Measurements from ENCODE around the gene DEFB131A. TPM values are rescaled to one million over a fixed set of nuclear protein-coding genes. Genes with fewer than 3 reads are reported as not detected.
A peak's percentile ranks its signal among the peaks of the same experiment; 100 is the strongest.
"Not testable (repeated sequence)": the region's sequence is repeated elsewhere in the genome, so short reads cannot be mapped to it uniquely, and the experiment has no call there.

DEFB131A gene
- total RNA-seq, 4 donors from 2014 or later, result not detected

DNA sequence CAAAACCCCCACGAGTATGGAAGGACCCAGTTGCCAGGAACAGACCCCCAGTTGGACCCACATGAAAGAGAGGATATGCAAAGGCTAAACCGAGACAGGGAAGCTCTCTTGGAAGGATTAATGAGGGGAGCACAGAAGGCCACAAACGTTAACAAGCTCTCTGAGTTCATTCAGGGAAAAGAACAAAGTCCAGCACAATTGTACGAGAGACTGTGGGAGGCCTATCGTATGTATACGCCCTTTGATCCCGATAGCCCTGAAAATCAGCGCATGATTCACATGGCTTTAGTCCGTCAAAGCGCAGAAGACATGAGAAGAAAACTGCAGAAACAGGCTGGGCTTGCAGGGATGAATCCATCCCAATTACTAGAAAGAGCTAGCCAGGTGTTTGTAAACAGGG, 8.0 kb downstream of the DEFB131A start:
- H3K9me3 ChIP-seq; H3K4me3 ChIP-seq (replicated peaks in 1 of 3); DNase-seq; H3K36me3 ChIP-seq; H3K27ac ChIP-seq; intact Hi-C loops (cut with DNase I); H3K27me3 ChIP-seq: not testable (repeated sequence)
- H3K4me1 ChIP-seq, result peaks cover 0 to 10% of the 10 kb centered on the region in 2 donors
- WGBS, 2 donors, result 80 to 87% methylated on average over 10 of the region's 10 CpGs

- WGBS, 2 donors, result 83 to 88% methylated on average over 6 of the region's 6 CpGs
- intact Hi-C loops (cut with DNase I); DNase-seq; H3K27me3 ChIP-seq; H3K36me3 ChIP-seq; H3K9me3 ChIP-seq; H3K4me3 ChIP-seq (replicated peaks in 1 of 3): not testable (repeated sequence)
- peaks cover 0 to 10% of the 10 kb centered on the region in 2 donors for H3K4me1 ChIP-seq
- peak overlapping the region in 2 of 3 donors; percentile 47 to 57 for H3K27ac ChIP-seq
Measured at GRCh38 chr4:9454284-9454683, 10.1 kb downstream of the DEFB131A start.

GRCh38 chr4:9455046-9455445, 10.8 kb downstream of the DEFB131A start:
- H3K27me3 ChIP-seq; DNase-seq; intact Hi-C loops (cut with DNase I); H3K9me3 ChIP-seq; H3K4me3 ChIP-seq (replicated peaks in 1 of 3); H3K36me3 ChIP-seq: not testable (repeated sequence)
- WGBS, 2 donors, result 37 to 55% methylated on average over 5 of the region's 5 CpGs
- Histone ChIP-seq H3K4me1 (peaks cover 0 to 10% of the 10 kb centered on the region in 2 donors), H3K27ac (peak overlapping the region in 2 of 3 donors; percentile 47 to 57)

- H3K4me3 ChIP-seq (replicated peaks in 1 of 3); H3K36me3 ChIP-seq; H3K27me3 ChIP-seq; H3K4me1 ChIP-seq; H3K27ac ChIP-seq; intact Hi-C loops (cut with DNase I); H3K9me3 ChIP-seq: not testable (repeated sequence)
- TF ChIP-seq CTCF (IDR thresholded peaks at IDR 0.05), result peak in 2 of 6 experiments; percentile 15 to 21
- DNase-seq, result peak in 1 of 2 donors; percentile 40
- WGBS, 2 donors, result 27% methylated on average over 8 of the region's 8 CpGs; no CpG with 5 or more reads in 1 of the 2 donors
Measured at GRCh38 chr4:9479466-9479865, 35.3 kb downstream of the DEFB131A start.

DNA sequence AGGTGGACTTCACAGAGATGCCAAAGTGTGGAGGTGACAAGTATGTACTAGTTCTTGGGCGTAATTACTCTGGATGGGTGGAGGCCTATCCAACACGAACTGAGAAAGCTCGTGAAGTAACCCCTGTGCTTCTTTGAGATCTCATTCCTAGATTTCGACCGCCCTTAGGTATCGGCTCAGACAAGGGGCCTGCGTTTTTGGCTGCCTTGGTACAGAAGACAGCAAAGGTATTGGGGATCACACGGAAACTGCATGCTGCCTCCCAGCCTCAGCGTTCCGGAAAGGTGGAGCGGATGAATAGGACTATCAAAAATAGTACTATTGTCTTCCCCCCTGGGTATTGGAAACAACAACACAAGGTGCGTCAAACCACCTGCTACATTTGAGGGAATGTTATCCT, 35.9 kb downstream of the DEFB131A start:
- WGBS, 2 donors, result 71 to 76% methylated on average over 11 to 12 of the region's 12 CpGs
- intact Hi-C loops (cut with DNase I); H3K27me3 ChIP-seq; H3K4me1 ChIP-seq; H3K36me3 ChIP-seq; H3K4me3 ChIP-seq (replicated peaks in 1 of 3); H3K9me3 ChIP-seq; DNase-seq: not testable (repeated sequence)
- peak overlapping the region in 1 of 3 donors; percentile 33 for H3K27ac ChIP-seq

- DNase-seq; H3K4me3 ChIP-seq (replicated peaks in 1 of 3); H3K9me3 ChIP-seq; H3K36me3 ChIP-seq; H3K27ac ChIP-seq; H3K27me3 ChIP-seq; H3K4me1 ChIP-seq; intact Hi-C loops (cut with DNase I): not testable (repeated sequence)
- WGBS, 2 donors, result 93 to 96% methylated on average over 11 of the region's 11 CpGs
Measured at GRCh38 chr4:9482871-9483270, 38.7 kb downstream of the DEFB131A start.

DNA sequence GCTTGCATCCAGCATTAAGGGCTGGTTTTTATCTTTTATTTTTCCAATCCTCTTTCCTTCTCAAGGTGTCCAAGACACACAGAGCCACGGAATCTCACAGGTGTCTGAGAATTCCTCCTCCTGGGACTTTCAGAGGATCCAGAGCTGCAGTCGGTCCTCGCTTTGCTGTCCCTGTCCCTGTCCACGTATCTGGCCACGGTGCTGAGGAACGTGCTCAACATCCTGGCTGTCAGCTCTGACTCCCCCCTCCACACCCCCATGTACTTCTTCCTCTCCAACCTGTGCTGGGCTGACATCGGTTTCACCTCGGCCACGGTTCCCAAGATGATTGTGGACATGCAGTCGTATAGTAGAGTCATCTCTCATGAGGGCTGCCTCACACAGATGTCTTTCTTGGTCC, 39.5 kb downstream of the DEFB131A start:
- H3K4me3 ChIP-seq (replicated peaks in 1 of 3); H3K4me1 ChIP-seq; H3K27me3 ChIP-seq; H3K36me3 ChIP-seq; H3K27ac ChIP-seq; DNase-seq; H3K9me3 ChIP-seq; intact Hi-C loops (cut with DNase I): not testable (repeated sequence)
- WGBS, 2 donors, result 92 to 93% methylated on average over 10 of the region's 10 CpGs

- 86 to 90% methylated on average over 11 of the region's 11 CpGs for WGBS, 2 donors
- H3K4me1 ChIP-seq; DNase-seq; H3K27ac ChIP-seq; H3K27me3 ChIP-seq; H3K4me3 ChIP-seq (replicated peaks in 1 of 3); H3K9me3 ChIP-seq; H3K36me3 ChIP-seq; intact Hi-C loops (cut with DNase I): not testable (repeated sequence)
Measured at GRCh38 chr4:9486880-9487279, 42.7 kb downstream of the DEFB131A start.

DNA sequence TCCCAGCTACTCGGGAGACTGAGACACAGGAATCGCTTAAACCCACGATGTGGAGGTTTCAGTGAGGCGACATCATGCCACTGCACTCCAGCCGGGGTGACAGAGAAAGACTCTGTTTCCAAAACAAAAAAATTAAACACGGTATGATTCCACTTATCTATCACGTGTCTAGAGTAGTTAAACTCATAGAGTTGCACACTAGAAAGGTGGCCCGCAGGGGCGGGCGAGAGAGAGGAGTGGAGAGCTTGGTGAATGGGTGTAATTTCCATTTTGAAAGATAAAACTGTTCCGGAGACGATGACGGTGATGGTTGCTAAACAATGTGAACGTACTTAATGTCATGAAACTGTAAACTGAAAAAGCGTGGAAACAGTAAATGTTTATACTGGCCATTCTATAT, 44.6 kb downstream of the DEFB131A start:
- intact Hi-C loops (cut with DNase I); H3K27ac ChIP-seq; H3K36me3 ChIP-seq; DNase-seq; H3K27me3 ChIP-seq; H3K9me3 ChIP-seq; H3K4me3 ChIP-seq (replicated peaks in 1 of 3); H3K4me1 ChIP-seq: not testable (repeated sequence)
- WGBS, 2 donors, result 91% methylated on average over 15 of the region's 15 CpGs

DNA sequence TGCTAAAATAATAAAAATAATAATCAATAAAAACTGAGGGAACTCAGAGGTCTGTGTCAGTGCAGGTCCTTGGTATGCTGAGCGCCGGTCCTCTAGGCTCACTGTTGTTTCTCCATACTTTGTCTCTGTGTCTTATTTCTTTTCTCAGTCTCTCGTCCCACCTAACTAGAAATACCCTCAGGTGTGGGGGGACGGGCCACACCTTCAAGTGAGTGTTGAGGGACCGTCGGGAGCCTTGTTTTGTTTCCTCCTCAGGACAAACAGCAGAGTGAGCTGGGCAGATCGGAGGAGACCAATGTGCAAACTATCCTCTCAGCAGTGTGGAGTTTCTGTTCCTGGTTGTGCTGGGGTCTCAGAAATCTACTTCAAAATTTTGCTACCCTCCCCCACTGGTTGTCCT, 46.3 kb downstream of the DEFB131A start:
- H3K4me1 ChIP-seq; DNase-seq; H3K27me3 ChIP-seq; H3K27ac ChIP-seq; H3K4me3 ChIP-seq (replicated peaks in 1 of 3); H3K9me3 ChIP-seq; H3K36me3 ChIP-seq; intact Hi-C loops (cut with DNase I): not testable (repeated sequence)
- 59 to 65% methylated on average over 7 of the region's 7 CpGs for WGBS, 2 donors

- H3K27ac ChIP-seq; H3K4me1 ChIP-seq; H3K27me3 ChIP-seq; H3K9me3 ChIP-seq; H3K4me3 ChIP-seq (replicated peaks in 1 of 3); DNase-seq; H3K36me3 ChIP-seq; intact Hi-C loops (cut with DNase I): not testable (repeated sequence)
- 76 to 81% methylated on average over 7 to 10 of the region's 17 CpGs for WGBS, 2 donors
Measured at GRCh38 chr4:9490986-9491385, 46.8 kb downstream of the DEFB131A start.

- not testable (repeated sequence) for H3K36me3 ChIP-seq, DNase-seq
- WGBS, 2 donors, result 82 to 94% methylated on average over 16 to 19 of the region's 19 CpGs
Measured at GRCh38 chr4:9493589-9493988, 49.4 kb downstream of the DEFB131A start.

More at GRCh38 chr4:9493589-9493988, 49.4 kb downstream of the DEFB131A start:
- H3K9me3 ChIP-seq; intact Hi-C loops (cut with DNase I); H3K27me3 ChIP-seq; H3K4me1 ChIP-seq; H3K4me3 ChIP-seq (replicated peaks in 1 of 3); H3K27ac ChIP-seq: not testable (repeated sequence)
